Uterus (tissue), 2 donors: ENCODE results near the gene PLAAT3.

Source experiments
- POLR2A ChIP-seq, 2 donors: fragments of 450-650 bp; IDR thresholded peaks; one replicate each; pipeline ENCODE4 v1.6.1; 2016; ENCODE audit warnings: antibody characterized with exemption in 2 of 2, mild to moderate bottlenecking in 1 of 2, moderate library complexity in 1 of 2
- TF ChIP-seq, protein P1 (sequence below), 4 experiments: fragments of 200-600 bp in 2 of 4; fragments of 450-650 bp in 2 of 4; sonication (generic) in 2 of 4; IDR thresholded peaks; one replicate each; pipeline ENCODE4 v1.5.1; 2016 to 2019; ENCODE audit warnings: antibody characterized with exemption in 4 of 4, mild to moderate bottlenecking in 2 of 4, moderate library complexity in 1 of 4

DNA sequence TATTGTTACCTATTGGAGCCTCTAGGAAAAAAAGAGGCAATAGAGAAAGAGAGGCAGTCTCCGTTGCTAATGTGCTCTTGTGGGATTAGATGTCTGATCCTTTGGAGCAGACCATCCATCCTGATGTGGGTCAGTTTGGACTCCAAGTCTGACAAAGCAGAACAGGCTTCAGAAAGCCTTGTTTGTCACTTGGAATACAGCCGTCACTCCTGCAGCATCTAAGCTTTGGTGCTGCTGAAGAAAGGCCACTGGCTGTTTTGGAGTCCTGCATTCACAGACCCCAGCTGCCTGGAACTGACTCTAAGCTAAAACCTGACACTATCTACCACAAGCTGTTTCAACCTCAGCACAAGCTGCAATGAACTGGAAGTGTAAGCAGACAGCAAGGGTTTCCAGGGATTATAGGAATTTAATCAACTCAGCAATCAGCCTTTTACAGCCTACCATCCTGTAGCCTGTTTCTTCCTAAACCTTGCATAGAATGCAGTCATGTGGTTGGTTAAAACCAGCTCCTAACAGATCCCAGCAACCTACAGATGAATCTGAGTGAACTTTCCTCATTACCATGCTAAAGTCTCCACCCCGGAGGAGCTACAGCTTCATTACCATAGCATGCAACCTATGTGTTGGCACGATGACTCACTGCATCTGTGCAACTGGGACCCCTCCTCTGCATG is 81.3 kb downstream of the PLAAT3 start:
- TF ChIP-seq, protein P1, sequence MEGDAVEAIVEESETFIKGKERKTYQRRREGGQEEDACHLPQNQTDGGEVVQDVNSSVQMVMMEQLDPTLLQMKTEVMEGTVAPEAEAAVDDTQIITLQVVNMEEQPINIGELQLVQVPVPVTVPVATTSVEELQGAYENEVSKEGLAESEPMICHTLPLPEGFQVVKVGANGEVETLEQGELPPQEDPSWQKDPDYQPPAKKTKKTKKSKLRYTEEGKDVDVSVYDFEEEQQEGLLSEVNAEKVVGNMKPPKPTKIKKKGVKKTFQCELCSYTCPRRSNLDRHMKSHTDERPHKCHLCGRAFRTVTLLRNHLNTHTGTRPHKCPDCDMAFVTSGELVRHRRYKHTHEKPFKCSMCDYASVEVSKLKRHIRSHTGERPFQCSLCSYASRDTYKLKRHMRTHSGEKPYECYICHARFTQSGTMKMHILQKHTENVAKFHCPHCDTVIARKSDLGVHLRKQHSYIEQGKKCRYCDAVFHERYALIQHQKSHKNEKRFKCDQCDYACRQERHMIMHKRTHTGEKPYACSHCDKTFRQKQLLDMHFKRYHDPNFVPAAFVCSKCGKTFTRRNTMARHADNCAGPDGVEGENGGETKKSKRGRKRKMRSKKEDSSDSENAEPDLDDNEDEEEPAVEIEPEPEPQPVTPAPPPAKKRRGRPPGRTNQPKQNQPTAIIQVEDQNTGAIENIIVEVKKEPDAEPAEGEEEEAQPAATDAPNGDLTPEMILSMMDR (IDR thresholded peaks at IDR 0.05) = no peak
- TF ChIP-seq POLR2A (IDR thresholded peaks at IDR 0.05) = no peak
